ENCODE measurements around the gene RPRD1A.
"Not testable (repeated sequence)": the region's sequence is repeated elsewhere in the genome, so short reads cannot be mapped to it uniquely, and the experiment has no call there.

RPRD1A gene

GRCh38 chr18:36067055-36067957, at the start of gene RPRD1A:
Gene RPRD1A, minus strand, starts transcription at chr18:36067559. Its CDS starts 155 bp downstream, at chr18:36067404.
- peak; percentile 59 for DNase-seq (ENCODE audit: low read depth, low spot score)

- not testable (repeated sequence) for DNase-seq (ENCODE audit: low read depth, low spot score)
These were observed 49.4 kb upstream of the RPRD1A start for GRCh38 chr18:36116771-36117170.

DNA sequence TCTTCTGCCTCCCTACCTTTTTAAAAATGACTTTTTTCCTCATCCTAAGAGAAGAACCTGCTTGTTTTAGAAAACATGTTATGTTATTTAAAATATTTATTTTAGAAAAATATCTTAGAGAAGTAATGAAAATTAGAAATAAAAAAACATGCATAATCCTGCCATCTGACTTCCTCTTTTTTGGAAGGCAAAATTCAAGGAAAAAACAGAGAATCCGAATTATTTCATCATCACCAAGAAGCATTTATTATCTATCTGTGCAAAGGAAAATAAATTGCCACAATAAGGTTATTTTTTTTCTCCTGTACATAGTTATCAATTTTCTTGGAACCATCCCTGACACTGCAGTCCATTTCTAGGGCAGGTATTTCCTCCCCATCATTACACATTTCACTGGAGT, 47.4 kb upstream of the RPRD1A start:
- DNase-seq (ENCODE audit: low read depth, low spot score) = no peak

DNA sequence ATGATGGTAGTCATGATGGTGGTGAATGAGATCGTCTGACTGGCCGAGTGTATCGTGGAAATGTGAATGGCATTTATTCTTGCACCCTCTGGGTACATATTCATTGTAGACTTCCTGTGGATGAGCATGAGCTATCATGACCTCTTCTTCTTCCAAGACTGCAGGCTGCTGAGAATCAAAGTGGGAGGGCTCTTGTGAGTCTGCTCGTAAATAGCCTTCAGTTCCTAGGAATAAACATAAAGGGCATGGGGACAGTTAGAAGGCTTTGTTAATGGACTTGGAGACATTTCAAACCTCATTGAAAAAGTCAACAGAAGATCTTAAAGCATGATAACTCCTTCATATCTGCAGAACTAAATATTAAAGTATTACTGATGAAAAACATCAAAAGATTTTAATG, 46.9 kb upstream of the RPRD1A start:
- DNase-seq (ENCODE audit: low read depth, low spot score) = no peak

- no peak for DNase-seq (ENCODE audit: low read depth, low spot score)
These were observed 44.9 kb upstream of the RPRD1A start for GRCh38 chr18:36112302-36112701.

DNA sequence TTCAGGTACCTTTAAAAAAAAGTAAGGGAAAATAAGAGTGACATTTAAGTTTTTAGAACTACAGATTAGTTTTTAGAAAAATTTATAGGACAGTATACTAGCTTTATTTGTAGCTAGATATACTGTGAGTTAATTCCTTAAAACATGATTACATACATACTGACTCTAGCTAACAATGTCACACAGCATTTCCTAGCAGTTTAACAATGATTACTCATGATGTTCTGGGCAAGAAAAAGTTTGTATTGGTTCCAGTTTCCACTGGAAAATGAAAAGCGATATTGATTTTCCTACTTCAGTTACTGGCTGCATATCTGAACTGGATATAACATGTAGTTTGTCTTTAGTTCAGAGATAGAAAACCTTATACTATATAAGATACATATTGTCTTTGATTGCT, 42.4 kb upstream of the RPRD1A start:
- no peak for DNase-seq (ENCODE audit: low read depth, low spot score)

DNA sequence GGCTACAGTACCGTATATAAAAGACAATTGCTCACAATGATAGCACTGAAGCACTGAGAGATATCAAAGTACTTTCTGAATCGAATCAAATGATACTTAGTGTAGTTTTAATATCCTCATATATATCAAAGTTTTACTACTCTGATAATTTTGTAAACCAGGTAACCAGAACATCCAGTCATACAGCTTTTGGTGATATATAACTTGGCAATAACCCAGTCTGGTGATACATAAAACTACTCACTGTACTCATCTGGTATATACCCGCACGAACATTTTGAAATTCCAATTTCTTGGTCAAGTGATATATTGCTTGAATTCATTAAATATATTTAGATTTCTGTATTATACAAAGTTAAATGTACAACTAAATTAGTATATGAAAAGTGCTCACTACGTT, 41.2 kb upstream of the RPRD1A start:
- no peak for DNase-seq (ENCODE audit: low read depth, low spot score)

DNA sequence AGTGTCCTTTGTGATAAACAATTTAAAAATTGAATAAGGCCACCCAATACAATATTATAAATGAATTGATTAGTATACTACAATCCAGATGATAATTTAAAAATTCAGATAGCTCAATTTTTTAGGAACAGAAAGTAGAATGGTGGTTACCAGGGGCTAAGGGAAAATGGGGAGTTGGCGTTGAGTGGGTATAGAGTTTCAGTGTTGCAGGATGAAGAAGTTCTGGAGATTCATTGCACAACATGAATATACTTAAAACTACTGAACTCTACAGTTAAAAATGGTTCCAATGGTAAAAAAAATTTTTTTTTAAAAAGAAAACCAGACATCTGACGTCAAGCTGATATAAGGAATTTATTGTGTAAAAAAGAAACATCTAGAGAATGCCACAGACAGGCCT, 40.8 kb upstream of the RPRD1A start:
- no peak for DNase-seq (ENCODE audit: low read depth, low spot score)

DNA sequence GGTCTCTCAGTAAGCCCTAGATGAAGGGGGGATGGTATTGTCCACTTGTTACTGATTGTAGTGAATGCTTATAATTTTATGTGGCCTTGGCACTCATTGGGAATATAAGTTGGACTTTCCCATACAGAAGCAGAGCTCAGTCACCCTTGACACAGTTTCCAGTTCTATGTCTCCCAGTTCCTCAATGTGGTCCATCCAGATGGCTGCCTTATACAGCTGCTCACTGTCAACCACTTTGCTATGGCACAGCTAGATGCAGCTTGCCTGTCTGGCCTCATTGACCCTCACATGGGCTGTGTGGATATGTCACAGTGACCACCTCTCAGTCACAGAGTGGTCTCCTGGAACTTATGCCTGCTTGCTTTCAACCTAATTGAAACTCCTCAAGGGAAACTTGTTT, 40.1 kb upstream of the RPRD1A start:
- no peak for DNase-seq (ENCODE audit: low read depth, low spot score)

- DNase-seq (ENCODE audit: low read depth, low spot score) = no peak
These were observed 37.4 kb upstream of the RPRD1A start for GRCh38 chr18:36104749-36105148.

DNA sequence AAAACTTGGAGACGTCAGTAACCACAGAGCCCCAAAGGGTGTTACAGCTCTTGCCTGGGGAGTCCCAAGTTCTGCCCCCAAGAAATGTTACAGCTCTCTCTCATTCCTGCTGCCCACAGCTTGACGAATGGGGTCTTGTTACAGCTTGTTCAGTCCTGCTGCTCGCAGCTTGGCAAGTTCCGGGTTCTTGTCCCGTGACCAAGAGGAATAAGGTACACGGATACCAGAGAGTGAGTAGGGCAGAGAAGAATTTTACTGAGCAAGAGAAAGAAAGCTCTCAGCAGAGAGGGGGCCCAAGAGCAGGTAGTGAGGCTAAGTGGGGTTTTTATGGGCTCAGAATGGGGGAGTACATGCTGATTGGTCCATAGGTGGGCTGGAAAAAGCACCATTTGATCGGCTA, 34.6 kb upstream of the RPRD1A start:
- no peak for DNase-seq (ENCODE audit: low read depth, low spot score)

- DNase-seq (ENCODE audit: low read depth, low spot score) = no peak
These were observed 32.0 kb upstream of the RPRD1A start for GRCh38 chr18:36099311-36099710.

DNA sequence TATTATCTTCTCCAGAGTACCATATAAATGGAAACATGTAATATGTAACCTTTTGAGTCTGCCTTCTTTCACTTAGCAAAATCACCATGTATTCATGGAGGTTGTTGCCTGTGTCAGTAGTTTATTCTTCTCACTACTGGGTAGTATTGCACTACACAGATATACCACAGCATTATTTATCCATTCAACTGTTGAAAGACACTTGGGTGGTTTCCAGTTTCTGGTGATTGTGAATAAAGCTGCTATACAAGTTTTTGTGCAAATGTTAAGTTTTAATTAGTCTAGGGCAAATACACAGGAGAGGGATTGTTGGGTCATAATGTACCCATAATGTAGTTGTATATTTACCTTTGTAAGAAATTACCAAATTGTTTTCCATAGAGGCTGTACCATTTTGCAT, 29.6 kb upstream of the RPRD1A start:
- no peak for DNase-seq (ENCODE audit: low read depth, low spot score)

DNA sequence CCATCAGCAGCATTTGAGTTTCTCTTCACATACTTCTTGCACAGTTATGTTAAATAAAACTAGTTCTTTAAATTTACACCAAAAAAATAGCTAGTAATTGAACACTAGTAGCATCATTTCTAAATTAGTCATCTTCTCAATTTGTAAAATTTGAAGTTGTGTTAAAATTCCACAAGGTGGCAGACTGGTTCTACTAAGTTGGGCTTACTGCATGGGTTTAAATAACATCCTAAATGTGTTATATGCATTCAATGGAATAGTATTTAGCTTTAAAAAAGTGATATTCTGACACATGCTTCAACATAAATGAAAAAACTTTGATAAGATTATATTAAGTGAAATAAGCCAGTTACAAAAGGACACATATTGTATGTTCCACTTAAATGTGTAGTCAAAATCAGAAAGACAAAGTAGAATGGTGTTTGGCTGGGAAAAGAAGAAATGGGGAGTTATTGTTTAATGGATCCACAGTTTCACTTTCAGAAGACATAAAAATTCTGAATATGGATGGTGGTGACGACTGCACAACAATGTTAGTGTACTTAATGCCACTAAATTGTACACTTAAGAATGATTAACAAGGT, 28.7 kb upstream of the RPRD1A start:
- DNase-seq (ENCODE audit: low read depth, low spot score) = no peak

GRCh38 chr18:36094431-36094830, 27.1 kb upstream of the RPRD1A start:
- no peak for DNase-seq (ENCODE audit: low read depth, low spot score)

DNA sequence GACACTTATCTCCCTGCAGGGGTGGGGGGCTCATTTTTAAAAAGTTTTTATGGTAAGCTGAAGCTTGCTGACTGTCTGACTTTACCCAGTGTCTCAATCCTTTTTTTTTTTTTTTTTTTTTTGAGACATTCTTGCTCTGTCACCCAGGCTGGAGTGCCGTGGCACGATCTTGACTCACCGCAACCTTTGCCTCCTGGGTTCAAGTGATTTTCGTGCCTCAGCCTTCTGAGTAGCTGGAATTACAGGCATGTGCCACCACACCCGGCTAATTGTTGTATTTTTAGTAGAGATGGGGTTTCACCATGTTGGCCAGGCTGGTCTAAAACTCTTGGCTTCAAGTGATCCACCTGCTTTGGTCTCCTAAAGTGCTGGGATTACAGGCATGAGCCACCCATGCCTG, 24.8 kb upstream of the RPRD1A start:
- DNase-seq (ENCODE audit: low read depth, low spot score) = not testable (repeated sequence)

DNA sequence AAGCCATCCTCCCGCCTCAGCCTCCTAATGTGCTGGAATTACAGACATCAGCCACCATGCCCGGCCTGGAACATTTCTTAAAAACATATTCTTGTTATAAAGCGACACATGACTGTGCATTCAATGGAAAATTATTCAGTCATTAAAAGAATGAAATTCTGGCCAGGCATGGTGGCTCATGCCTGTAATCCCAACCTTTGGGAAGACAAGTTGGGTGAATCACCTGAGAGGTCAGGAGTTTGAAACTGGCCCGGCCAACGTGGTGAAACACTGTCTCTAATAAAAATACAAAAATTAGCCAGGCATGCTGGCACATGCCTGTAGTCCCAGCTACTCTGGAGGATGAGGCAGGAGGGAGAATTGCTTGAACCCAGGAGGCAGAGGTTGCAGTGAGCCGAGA, 21.6 kb upstream of the RPRD1A start:
- DNase-seq (ENCODE audit: low read depth, low spot score) = no peak

DNA sequence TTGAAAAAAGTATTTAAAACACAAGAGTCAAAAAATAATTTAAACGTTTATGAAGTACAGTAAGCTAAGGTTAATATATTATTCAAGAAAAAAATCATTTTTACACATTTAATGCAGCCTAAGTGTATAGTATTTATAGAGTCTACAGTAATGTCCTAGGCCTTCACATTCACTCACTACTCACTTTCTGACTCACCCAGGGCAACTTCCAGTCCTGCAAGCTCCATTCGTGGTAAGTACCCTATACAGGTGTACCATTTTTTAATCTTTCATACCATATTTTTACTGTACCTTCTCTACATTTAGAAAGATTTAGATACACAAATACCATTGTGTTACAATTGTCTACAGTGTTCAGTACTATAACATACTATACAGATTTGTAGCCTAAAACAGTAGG, 20.9 kb upstream of the RPRD1A start:
- DNase-seq (ENCODE audit: low read depth, low spot score) = no peak

GRCh38 chr18:36086186-36086585, 18.8 kb upstream of the RPRD1A start:
- no peak for DNase-seq (ENCODE audit: low read depth, low spot score)

- DNase-seq (ENCODE audit: low read depth, low spot score) = no peak
These were observed 17.8 kb upstream of the RPRD1A start for GRCh38 chr18:36085195-36085594.

- DNase-seq (ENCODE audit: low read depth, low spot score) = no peak
These were observed 16.4 kb upstream of the RPRD1A start for GRCh38 chr18:36083729-36084128.

DNA sequence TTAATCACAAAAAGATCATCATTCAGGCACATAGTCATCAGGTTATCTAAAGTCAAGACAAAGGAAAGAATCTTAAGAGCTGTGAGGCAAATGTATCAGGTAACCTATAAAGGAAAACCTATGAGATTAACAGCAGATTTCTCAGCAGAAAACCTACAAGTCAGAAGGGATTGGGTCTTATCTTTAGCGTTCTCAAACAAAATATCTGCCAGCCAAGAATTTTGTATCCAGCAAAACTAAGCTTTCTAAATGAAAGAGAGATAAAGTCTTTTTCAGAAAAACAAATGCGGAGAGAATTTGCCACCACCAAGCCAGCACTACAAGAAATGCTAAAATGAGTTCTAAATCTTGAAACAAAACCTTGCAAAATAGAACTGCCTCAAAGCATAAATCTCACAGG, 13.8 kb upstream of the RPRD1A start:
- DNase-seq (ENCODE audit: low read depth, low spot score) = not testable (repeated sequence)
